MCF 10A (cell line): ENCODE measurements around the gene HIBCH. TPM values are rescaled to one million over a fixed set of nuclear protein-coding genes. Genes with fewer than 3 reads are reported as not detected.
"Not testable (repeated sequence)": the region's sequence is repeated elsewhere in the genome, so short reads cannot be mapped to it uniquely, and the experiment has no call there.

Source experiments
- BruUV-seq: library from RNA; stranded (reverse); fragments of 400-500 nt; replicated peaks from 2 replicates; lab custom pipeline; 2021; lab: Mats Ljungman, UMichigan
- CTCF ChIA-PET: fragments of 300-600 bp; sonication (Branson Sonifier 250); formaldehyde crosslinking; extraction: SDS; loops from one replicate; lab custom pipeline; 2021; ENCODE audit warnings: antibody characterized with exemption, inconsistent platforms; lab: Yijun Ruan, JAX
- POLR2A ChIA-PET: fragments of 300-600, 350-650 bp; sonication (Branson Sonifier 250); formaldehyde crosslinking; extraction: SDS; loops from one replicate; lab custom pipeline; 2020; ENCODE audit warnings: antibody characterized with exemption, inconsistent platforms; lab: Yijun Ruan, JAX
- DNase-seq: peaks from one replicate; pipeline ENCODE4 v3.0.0-alpha.2; 2018; ENCODE audit not compliant: unreplicated experiment
- H3K27ac Mint-ChIP-seq: one replicate; pipeline ENCODE4 v1.8.0; 2022; ENCODE audit warnings: mild to moderate bottlenecking, low read depth, mixed read lengths; ENCODE audit not compliant: unreplicated experiment
- H3K27me3 Mint-ChIP-seq: one replicate; pipeline ENCODE4 v1.8.0; 2022; ENCODE audit warnings: mixed read lengths; ENCODE audit not compliant: insufficient read depth, unreplicated experiment
- H3K36me3 Mint-ChIP-seq: one replicate; pipeline ENCODE4 v1.8.0; 2022; ENCODE audit warnings: mild to moderate bottlenecking, moderate library complexity, mixed read lengths; ENCODE audit not compliant: insufficient read depth, unreplicated experiment
- H3K4me1 Mint-ChIP-seq: one replicate; pipeline ENCODE4 v1.8.0; 2022; ENCODE audit warnings: mixed read lengths; ENCODE audit not compliant: insufficient read depth, unreplicated experiment
- H3K4me3 Mint-ChIP-seq: one replicate; pipeline ENCODE4 v1.8.0; 2022; ENCODE audit warnings: mild to moderate bottlenecking, moderate library complexity, mixed read lengths; ENCODE audit not compliant: unreplicated experiment
- H3K9me3 Mint-ChIP-seq: one replicate; pipeline ENCODE4 v1.8.0; 2022; ENCODE audit warnings: mixed read lengths; ENCODE audit not compliant: unreplicated experiment
- intact Hi-C: fragments of 100-400 bp; cut with micrococcal nuclease; formaldehyde crosslinking; loops from 2 replicates; pipeline ENCODE4 v1.14.1; 2022
- total RNA-seq: library from RNA; stranded (reverse); gene quantifications from 2 replicates; pipeline ENCODE4 v1.2.3, GENCODE V29; 2022
- TF ChIP-seq, protein P1 (sequence below): fragments of 200-600 bp; IDR thresholded peaks from one replicate; pipeline ENCODE4 v1.8.0; 2022; ENCODE audit warnings: antibody characterized with exemption, mild to moderate bottlenecking; ENCODE audit not compliant: unreplicated experiment

The HIBCH gene
- total RNA-seq, 1 experiment from 2014 or later, result 14.7 TPM

DNA sequence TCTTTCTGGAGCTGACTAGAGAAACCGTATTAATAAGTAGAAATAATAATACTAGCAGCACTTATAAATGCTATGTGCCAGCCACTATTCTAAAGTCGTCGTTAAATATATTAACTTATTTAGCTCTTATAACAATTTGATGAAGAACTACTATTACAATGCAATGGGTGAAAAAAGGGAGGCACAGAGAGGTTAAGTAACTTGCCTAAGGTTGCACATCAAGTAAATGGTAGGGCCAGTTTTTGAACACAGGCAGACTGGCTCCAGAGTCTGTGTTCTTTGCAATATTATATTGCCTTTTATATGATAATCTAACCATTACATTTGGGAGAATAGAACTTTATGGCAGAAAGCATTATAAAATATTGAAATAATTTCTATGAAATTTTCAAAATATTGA is 41.3 kb upstream of the HIBCH start:
- CTCF ChIA-PET, result interaction anchor here (0.6 to 4.9 kb wide), 5 partner anchors 9 to 684 kb away, joined by 4 to 28 read pairs (median 5); partner anchors contain the start of gene HIBCH
- no peak overlapping the region for H3K27ac Mint-ChIP-seq
- no peak for DNase-seq
- H3K27me3 Mint-ChIP-seq, result no peaks in the 10 kb centered on the region
- no peak overlapping the region for H3K4me3 Mint-ChIP-seq
- peaks cover 17% of the 10 kb centered on the region for H3K4me1 Mint-ChIP-seq
- intact Hi-C loops, result no loop called here
- TF ChIP-seq, protein P1, sequence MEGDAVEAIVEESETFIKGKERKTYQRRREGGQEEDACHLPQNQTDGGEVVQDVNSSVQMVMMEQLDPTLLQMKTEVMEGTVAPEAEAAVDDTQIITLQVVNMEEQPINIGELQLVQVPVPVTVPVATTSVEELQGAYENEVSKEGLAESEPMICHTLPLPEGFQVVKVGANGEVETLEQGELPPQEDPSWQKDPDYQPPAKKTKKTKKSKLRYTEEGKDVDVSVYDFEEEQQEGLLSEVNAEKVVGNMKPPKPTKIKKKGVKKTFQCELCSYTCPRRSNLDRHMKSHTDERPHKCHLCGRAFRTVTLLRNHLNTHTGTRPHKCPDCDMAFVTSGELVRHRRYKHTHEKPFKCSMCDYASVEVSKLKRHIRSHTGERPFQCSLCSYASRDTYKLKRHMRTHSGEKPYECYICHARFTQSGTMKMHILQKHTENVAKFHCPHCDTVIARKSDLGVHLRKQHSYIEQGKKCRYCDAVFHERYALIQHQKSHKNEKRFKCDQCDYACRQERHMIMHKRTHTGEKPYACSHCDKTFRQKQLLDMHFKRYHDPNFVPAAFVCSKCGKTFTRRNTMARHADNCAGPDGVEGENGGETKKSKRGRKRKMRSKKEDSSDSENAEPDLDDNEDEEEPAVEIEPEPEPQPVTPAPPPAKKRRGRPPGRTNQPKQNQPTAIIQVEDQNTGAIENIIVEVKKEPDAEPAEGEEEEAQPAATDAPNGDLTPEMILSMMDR, result no peak
- H3K36me3 Mint-ChIP-seq, result peaks cover 13% of the 10 kb centered on the region
- POLR2A ChIA-PET, result interaction anchor here (0.5 to 4.9 kb wide), 4 partner anchors 11 to 736 kb away, joined by 3 to 45 read pairs (median 5); partner anchors contain the start of genes HIBCH and INPP1
- H3K9me3 Mint-ChIP-seq, result no peaks in the 10 kb centered on the region
- no TSS peak for BruUV-seq

DNA sequence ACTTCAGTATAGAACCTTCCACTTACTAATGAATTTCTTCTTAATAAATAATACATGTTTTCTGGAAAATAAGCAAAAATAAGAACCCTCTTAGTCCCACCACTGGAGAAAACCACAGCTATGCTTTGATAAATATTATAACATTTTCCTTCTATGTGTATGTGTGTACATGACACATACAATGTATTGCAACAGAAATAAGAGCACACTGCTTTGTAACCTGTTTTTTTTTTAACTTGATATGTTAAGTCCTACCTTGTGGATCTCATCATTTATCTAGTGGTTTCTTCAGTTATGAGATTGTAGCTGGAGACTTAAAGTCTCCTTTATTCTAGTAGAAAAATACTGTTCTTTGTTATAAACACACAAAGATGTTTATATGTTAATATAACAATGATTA is 40.9 kb upstream of the HIBCH start:
- intact Hi-C loops, result no loop called here
- ChIA-PET POLR2A (interaction anchor here (0.5 to 4.9 kb wide), 7 partner anchors 10 to 735 kb away, joined by 3 to 45 read pairs (median 4); partner anchors contain the start of genes HIBCH and INPP1), CTCF (interaction anchor here (0.6 to 4.9 kb wide), 7 partner anchors 10 to 1127 kb away, joined by 3 to 28 read pairs (median 5); partner anchors contain the start of gene HIBCH)
- TF ChIP-seq, protein P1, result no peak
- peaks cover 13% of the 10 kb centered on the region for H3K36me3 Mint-ChIP-seq
- H3K4me3 Mint-ChIP-seq, result no peak overlapping the region
- H3K9me3 Mint-ChIP-seq, result no peaks in the 10 kb centered on the region
- DNase-seq, result no peak
- H3K27me3 Mint-ChIP-seq, result no peaks in the 10 kb centered on the region
- H3K4me1 Mint-ChIP-seq, result peaks cover 20% of the 10 kb centered on the region
- no peak overlapping the region for H3K27ac Mint-ChIP-seq
- no TSS peak for BruUV-seq

DNA sequence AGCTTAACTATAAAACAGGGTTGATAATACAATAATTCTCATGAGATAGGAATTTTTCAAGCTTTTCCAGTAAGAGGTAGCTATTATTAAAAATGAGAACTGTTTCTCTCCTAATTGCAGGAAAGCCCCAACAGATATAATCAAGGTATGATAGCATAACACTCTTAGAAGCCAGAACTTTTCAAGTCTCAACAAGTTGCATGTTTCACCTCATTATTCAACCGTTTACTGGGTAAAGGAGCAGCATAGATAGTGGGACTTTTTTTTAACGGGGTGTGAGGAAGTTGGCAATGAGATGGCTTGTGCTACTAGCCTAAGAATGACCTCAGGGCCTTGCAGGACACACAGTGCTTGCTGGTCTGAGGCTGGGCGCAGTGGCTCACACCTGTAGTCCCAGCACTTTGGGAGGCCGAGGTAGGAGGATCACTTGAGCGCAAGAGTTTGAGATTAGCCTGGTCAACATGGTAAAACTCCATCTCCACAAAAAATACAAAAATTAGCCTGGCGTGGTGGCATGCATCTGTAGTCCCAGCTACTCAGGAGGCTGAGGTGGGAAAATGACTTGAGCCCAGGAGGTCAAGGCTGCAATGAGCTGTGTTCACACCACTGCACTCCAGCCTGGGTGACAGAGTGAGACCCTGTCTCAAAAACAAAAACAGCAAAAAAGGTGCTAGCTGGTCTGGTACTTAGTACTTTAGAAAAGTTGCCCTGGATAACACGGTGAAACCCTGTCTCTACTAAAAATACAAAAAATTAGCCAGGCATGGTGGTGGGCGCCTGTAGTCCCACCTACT is 39.2 kb upstream of the HIBCH start:
- DNase-seq, result peak; percentile 63
- POLR2A ChIA-PET, result interaction anchor here (0.5 to 4.9 kb wide), 7 partner anchors 9 to 522 kb away, joined by 3 to 45 read pairs (median 3); partner anchors contain the start of genes GLS, HIBCH and INPP1
- CTCF ChIA-PET, result interaction anchor here (0.6 to 4.9 kb wide), 7 partner anchors 10 to 480 kb away, joined by 3 to 28 read pairs (median 4); no protein-coding TSS in a partner anchor
- H3K36me3 Mint-ChIP-seq, BruUV-seq, H3K9me3 Mint-ChIP-seq, H3K27me3 Mint-ChIP-seq, H3K4me3 Mint-ChIP-seq, intact Hi-C loops: not testable (repeated sequence)
- Mint-ChIP-seq H3K4me1 (peaks cover 26% of the 10 kb centered on the region), H3K27ac (peak overlapping the region; percentile 31)

DNA sequence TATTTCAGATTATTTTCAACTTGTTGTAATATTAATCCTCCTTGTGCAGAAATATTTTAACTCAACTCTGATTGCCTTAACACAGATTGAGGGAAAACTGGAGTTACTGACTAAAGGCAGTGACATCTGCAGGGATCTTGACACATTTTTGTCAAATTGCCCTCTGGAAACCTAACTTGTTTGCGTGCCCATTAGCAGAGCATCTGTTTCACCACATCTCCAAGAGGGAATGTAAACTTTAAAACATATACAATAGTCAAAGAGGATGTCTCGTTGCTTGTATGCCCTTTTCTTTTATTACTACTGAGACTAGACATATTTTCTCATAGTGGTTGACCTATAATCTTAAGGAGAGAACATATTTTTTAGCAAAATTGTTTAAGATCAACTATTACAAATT is 38.0 kb upstream of the HIBCH start:
- TF ChIP-seq, protein P1, result no peak
- POLR2A ChIA-PET, result interaction anchor here (1.0 to 4.9 kb wide), 2 partner anchors 9 to 12 kb away, joined by 3 to 45 read pairs; partner anchors contain the start of gene INPP1
- no peaks in the 10 kb centered on the region for H3K27me3 Mint-ChIP-seq
- H3K27ac Mint-ChIP-seq, result no peak overlapping the region
- CTCF ChIA-PET, result interaction anchor here (5.2 kb wide), 1 partner anchor 13 kb away, joined by 34 read pairs; the partner anchor contains the start of gene INPP1
- intact Hi-C loops, result no loop called here
- BruUV-seq, result no TSS peak
- no peaks in the 10 kb centered on the region for H3K9me3 Mint-ChIP-seq
- no peak overlapping the region for H3K4me3 Mint-ChIP-seq
- H3K4me1 Mint-ChIP-seq, result peaks cover 26% of the 10 kb centered on the region
- H3K36me3 Mint-ChIP-seq, result peaks cover 7% of the 10 kb centered on the region
- DNase-seq, result no peak
